HG02623 (cell line): ENCODE data around the gene ARAP3.
"Not testable (repeated sequence)": the region's sequence is repeated elsewhere in the genome, so short reads cannot be mapped to it uniquely, and the experiment has no call there.

Experiments
- ATAC-seq: cut with Tn5 transposase; IDR thresholded peaks from one replicate; pipeline ENCODE4 v1.9.1; 2021; ENCODE audit warnings: moderate library complexity; ENCODE audit not compliant: unreplicated experiment

ARAP3 gene

GRCh38 chr5:141681695-141682641 lies at the start of gene ARAP3:
Gene ARAP3, minus strand, starts transcription at chr5:141682230. Its CDS starts 1,744 bp downstream, at chr5:141680486.
- no peak for ATAC-seq

- ATAC-seq: no peak
Observed at GRCh38 chr5:141729387-141730006, 47.5 kb upstream of the ARAP3 start.

- ATAC-seq: no peak
Observed at GRCh38 chr5:141725891-141726290, 43.9 kb upstream of the ARAP3 start.

- ATAC-seq: not testable (repeated sequence)
Observed at GRCh38 chr5:141725174-141725573, 43.1 kb upstream of the ARAP3 start.

- ATAC-seq: no peak
Observed at GRCh38 chr5:141722266-141722665, 40.2 kb upstream of the ARAP3 start.

GRCh38 chr5:141717043-141717442 lies 35.0 kb upstream of the ARAP3 start:
- ATAC-seq: no peak

GRCh38 chr5:141716468-141716867 lies 34.4 kb upstream of the ARAP3 start:
- no peak for ATAC-seq

GRCh38 chr5:141716009-141716408 lies 34.0 kb upstream of the ARAP3 start:
- no peak for ATAC-seq

GRCh38 chr5:141715346-141715905 lies 33.4 kb upstream of the ARAP3 start:
- no peak for ATAC-seq

GRCh38 chr5:141714542-141715310 lies 32.7 kb upstream of the ARAP3 start:
- no peak for ATAC-seq

GRCh38 chr5:141713616-141714309 lies 31.7 kb upstream of the ARAP3 start:
- ATAC-seq: no peak

- no peak for ATAC-seq
Observed at GRCh38 chr5:141711687-141712086, 29.7 kb upstream of the ARAP3 start.

GRCh38 chr5:141709699-141710267 lies 27.8 kb upstream of the ARAP3 start:
- ATAC-seq: no peak

- no peak for ATAC-seq
Observed at GRCh38 chr5:141708016-141708415, 26.0 kb upstream of the ARAP3 start.

- no peak for ATAC-seq
Observed at GRCh38 chr5:141707510-141707909, 25.5 kb upstream of the ARAP3 start.

- no peak for ATAC-seq
Observed at GRCh38 chr5:141706121-141706520, 24.1 kb upstream of the ARAP3 start.

- no peak for ATAC-seq
Observed at GRCh38 chr5:141705469-141705868, 23.4 kb upstream of the ARAP3 start.

- no peak for ATAC-seq
Observed at GRCh38 chr5:141704782-141705297, 22.8 kb upstream of the ARAP3 start.

- ATAC-seq: no peak
Observed at GRCh38 chr5:141703133-141703561, 21.1 kb upstream of the ARAP3 start.
